ENCODE measurements around the gene AUP1.

The AUP1 gene

DNA sequence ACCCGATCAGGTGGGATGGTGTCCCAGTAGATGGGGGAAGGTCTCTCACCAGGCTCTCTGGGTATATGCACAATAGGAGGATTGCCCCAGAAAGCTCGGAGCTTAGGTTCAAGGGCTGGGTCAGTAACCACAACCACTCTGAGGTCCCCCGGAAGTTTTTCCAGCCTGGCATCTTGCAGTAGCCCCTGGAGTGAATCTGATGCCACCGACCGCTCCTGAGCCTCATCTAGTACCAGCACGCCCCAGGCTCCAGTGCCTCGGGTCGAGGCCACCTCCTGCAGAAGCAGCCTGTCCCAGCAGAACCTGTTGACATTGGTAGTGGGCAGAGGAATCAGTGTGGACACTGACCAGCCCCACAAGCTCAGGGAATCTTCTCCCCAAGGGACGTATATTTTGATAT is 5.5 kb downstream of the AUP1 start:
- peak in 1 of 42 donors; percentile 24 for DNase-seq
- intact Hi-C loops (cut with DNase I), result no loop called here

DNA sequence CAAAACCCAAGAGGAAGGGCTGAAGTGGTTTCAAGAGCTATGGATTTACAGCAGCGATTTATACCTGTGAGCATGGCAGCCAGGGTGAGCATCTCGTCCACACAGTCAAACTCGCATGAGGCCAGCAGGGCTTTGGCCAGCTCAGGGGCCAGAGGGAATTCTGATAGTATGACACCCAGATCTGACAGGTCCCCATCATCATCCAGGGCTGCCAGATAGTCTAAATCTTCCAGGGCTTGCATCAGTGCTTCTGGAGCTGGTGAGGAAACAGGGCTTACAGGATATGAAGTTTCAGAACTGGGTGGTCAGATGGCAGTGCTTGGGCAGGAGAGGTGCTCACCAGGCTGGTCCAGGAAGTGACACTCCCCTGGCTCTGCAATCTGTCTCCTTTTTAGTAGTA is 7.0 kb downstream of the AUP1 start:
- no peak for DNase-seq
- intact Hi-C loops (cut with DNase I), result no loop called here

DNA sequence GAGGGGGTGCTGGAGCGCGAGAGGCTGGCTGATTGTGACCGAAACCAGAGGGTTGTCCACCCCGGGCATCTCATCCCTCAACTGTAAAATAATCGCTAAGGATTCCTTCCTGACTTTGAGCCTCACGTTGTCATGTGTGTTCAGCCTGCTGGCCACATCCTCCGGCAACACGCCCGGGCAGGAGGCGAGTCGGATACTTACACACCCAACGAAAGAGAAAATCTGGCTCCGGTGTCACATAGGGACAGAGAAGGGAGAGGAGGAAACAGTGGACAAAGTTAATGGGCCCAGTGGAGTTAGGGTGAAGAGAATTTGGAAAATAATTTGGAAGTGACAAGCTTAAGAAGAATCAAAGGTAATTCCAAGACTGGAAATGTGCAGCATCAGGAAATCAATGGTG is 12.9 kb downstream of the AUP1 start:
- no peak for DNase-seq
- intact Hi-C loops (cut with DNase I), result no loop called here

DNA sequence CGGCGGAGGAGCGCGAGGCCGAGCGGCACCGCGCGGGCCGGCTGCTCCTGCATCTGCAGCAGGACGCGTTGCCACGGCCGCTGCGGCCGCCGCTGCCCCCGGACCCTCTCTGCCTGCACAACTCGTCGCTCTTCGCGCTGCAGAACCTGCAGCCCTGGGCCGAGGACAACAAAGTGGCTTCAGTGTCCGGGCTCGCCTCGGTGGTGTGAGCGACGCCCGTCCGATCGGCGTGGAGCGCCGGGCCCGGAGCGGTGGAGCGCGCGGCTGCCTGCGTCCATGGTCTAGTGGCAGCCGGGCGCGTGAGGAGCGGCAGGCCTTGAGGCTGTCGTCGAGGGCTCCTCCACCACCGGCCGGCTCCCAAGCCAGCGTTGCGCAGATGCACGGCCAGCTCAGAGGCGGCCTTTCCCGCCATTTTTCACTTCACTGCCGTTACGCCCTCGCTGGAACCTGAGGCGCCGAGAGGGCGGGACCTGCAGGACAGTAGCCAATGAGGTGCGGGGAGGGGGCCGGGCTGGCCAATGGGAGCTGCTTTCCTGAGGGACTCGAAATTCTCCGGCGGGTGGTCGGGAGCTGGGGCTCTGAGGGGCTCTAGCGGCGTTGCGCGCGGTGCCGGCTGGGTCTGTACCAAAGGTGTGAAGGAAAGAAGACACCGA is 13.4 kb downstream of the AUP1 start:
- intact Hi-C loops (cut with DNase I), result no loop called here
- DNase-seq, result peak in 41 of 42 donors; percentile 27 to 78 (median 62)

DNA sequence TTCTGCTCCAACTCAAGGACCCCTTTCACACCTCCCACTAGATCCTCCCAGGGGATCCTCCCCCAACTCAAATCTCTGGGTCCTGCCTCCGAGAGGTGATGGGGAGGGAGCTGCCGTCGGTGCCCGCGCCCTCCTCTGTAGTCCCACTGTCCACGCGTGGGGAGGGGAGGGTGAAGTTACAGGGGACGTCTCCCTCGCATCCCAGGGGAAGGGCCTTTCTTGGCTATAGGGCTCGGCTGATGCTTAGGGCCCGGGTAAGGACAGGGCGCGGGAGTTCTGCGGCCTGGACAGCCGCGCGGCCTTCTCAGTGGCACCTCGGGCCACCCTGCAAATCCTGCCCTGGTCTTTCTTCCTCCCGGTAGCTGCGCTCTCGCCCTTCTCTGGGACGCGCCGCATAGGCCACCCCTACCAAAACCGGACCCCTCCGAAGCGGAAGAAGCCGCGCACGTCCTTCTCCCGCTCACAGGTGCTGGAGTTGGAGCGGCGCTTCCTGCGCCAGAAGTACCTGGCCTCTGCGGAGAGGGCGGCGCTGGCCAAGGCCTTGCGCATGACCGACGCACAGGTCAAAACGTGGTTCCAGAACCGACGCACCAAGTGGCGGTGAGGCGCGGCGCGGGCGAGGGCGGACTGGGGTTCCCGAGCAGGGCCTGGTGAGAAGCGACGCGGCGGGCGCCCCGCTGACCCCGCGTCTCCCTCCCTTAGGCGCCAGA is 14.1 kb downstream of the AUP1 start:
- intact Hi-C loops (cut with DNase I), result no loop called here

DNA sequence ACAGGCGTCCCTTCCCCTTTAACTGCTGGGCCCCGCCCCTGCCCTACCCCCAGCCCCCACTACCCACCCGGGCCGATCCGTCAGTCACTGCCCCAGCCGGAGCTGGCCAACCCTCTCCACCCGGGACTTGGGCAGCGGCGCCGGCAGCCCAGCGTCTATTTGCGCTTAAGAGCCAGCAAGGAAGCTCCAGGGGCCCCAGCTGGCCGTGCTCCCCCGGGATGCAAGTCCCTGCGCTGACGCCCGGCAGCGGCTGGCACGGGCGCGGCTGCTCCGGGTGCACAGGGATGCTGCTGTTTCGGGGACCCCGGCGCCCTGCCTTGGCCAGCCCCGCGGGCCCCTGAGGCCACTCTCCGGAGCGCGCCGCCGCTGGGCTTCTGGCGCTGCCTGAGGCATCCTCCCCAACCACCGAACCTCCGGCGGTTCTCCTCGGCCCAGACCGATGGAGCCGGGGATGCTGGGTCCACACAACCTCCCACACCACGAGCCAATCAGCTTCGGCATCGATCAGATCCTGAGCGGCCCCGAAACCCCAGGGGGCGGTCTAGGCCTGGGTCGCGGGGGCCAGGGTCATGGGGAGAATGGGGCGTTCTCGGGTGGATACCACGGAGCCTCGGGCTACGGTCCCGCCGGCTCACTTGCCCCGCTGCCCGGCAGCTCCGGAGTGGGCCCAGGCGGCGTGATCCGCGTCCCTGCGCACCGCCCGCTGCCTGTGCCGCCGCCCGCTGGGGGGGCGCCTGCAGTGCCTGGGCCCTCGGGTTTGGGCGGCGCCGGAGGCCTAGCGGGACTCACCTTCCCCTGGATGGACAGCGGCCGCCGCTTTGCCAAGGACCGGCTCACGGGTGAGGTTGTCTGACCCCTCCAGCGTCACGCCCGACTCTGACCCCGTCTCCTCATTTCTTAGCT is 14.9 kb downstream of the AUP1 start, which contains the start of gene TLX2:
TSS of gene TLX2 (plus strand) at position 83 of the 903 bp plus-strand sequence. CDS start at position 440, 357 bp downstream.
- intact Hi-C loops (cut with DNase I), result no loop called here
- no peak for DNase-seq

More for the DNA sequence above, 14.1 kb downstream of the AUP1 start:
- no peak for DNase-seq

DNA sequence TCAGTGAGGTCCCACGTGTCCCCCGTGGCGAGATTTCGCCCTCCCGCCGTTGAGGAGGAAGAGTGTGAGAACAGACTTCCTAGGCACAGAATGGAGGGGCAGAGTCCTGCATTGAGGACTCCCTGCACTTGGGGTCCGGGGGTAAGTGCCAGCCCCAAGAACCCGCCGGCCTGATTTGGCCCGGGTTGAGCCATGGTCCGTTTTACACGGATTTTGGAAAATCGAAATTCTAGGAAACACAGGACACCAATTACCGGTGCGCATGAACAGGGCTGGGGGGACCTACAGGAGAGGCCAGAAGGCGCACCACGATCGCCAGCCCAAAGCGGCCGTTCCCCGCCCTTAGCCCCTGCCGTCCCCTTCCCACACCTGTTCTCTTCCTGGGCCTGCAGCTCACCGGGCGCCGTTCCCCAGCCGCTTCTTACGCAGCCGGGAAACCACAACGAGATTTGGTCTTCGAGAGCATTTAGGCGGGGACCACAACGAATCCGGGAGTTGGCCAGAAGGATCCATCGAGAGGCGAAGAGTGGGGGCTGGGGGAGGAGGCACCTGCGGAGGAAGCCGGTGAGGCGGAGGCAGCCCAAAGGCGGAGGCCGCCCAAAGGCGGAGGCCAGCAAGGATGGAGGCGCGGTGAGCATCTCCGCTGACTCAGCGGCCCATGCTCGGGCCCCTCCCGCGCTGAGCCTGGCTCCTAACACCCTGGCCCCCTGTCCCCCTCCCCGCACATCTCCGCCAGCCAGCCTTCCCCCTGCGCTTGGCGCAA is 15.7 kb downstream of the AUP1 start:
- no peak for DNase-seq

DNA sequence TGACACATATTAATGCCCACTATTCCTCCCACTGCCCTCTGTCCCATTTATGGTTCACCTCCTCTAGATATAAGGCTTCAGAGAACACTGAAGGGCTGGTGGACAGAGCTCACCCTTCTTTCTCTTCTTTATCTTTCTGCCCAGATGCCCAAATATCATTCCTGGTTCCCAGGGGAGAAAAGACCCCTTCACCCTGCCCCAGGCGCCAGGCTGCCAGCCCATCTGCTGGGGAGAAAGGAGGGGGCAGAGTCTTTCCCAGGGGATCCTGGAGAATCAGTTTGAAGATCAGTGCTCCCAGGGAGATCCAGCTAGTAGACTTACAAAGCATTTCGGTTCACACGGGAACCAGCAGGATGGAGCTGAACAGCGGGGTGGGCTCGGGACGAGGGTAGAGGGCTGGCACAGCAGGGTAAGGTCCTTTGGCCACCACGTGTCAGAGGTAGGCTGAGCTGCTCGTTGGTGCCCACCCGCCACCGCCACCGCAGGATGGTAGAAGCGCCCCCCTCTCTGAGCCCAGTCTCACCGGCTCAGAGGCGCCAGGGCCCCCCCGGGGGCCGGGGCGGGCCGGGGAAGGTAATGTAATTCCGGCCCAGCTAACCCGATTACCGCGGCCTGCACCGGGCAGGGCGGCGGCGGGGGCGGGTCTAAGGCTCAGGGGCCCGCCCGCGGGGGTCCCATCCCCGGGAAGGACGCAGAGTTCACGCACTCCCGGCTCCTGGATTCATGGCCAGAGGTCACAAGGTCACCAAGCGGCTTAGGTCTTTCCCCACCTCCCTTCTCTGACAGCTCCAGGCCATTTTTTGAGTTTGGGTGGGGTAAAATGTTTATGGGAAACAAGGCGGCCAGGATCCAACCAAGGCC is 16.5 kb downstream of the AUP1 start:
- intact Hi-C loops (cut with DNase I), result no loop called here
- no peak for DNase-seq

More for the DNA sequence above, 15.7 kb downstream of the AUP1 start:
- intact Hi-C loops (cut with DNase I), result no loop called here

DNA sequence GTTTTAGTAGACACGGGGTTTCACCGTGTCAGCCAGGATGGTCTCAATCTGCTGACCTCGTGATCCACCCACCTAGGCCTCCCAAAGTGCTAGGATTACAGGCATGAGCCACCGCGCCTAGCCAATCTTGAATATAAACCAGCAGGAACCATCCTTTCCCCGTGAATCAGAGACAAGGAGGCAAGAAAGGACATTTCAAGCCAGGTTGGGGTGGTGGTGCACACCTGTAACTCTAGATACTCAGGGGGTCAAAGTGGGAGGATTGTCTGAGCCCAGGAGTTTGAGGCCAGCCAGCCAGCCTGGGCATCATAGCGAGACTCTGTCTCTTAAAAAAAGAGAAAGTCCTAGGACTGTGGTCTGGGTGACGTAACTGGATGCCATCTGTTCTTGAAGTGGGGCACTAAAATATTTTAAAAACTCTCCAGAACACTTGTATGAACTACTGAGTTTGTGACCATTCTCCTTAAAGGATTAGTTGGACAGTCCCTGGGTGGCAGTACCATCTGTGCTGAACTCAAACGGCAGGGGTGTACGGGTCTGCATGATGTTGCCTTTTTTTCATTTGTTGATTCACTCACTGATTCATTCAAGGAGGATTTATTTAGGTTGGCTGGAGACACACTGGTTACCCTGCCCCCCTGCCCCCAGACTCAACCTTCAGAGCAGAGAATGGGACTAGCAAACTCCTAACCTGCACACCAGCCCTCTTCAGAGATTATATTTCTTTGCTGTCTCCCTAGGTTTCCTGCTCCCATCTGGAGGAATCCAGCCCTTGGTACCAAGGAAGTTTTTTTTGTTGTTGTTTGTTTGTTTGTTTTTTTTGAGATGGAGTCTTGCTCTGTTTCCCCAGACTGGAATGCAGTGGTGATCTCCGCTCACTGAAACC is 18.2 kb downstream of the AUP1 start:
- DNase-seq, result no peak
- intact Hi-C loops (cut with DNase I), result no loop called here

DNA sequence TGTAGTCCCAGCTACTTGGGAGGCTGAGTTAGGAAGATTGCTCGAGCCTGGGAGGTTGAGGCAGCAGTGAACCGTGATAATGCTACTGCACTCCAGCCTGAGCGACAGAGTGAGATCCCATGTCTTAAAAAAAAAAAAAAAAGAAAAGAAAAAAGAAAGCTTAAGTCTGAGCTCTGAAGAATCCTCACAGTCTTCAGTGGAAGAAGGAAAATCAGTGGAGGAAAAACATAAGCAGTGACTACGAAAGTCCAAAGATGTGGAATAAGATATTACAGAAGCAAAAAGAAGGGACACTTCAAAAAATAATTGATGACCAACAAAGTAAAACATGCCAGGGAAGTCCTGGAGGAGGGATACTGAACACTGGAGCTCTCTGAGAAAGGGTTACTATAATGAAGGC is 19.2 kb downstream of the AUP1 start:
- intact Hi-C loops (cut with DNase I), result no loop called here
- no peak for DNase-seq

DNA sequence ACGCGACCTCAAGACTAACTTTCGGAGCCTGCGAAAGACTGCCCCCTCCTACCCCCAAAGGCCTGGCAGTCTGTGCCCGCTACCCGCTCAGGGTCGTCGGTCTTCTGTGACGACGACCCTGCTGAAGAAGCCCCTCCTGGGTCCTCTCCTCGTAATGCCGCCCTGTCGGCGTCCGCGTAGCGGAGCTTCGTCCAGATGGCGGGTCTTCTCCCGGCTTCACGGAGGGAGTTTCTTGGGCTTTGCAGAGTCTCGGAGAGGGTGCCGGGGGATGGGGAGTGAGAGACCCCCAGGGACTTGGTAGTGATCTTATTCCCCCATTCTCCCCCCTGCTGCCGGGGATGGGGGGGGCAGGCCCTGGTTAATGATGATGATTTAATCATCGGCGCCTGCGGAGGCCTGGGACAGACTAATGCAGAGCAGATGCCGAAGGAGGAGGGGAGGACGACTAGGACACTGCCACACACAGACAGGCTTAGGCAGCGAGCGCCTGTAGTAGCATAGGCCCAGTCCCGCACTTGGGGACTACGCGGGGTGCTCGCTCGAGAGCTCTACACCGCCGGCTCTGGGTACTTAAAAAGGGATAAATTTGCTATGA is 21.5 kb downstream of the AUP1 start:
- intact Hi-C loops (cut with DNase I), result loop anchor here (2.0 kb wide), 1 partner anchor 21 kb away; the partner anchor contains the start of genes AUP1 and HTRA2
- peak in 36 of 42 donors; percentile 15 to 76 (median 48) for DNase-seq

DNA sequence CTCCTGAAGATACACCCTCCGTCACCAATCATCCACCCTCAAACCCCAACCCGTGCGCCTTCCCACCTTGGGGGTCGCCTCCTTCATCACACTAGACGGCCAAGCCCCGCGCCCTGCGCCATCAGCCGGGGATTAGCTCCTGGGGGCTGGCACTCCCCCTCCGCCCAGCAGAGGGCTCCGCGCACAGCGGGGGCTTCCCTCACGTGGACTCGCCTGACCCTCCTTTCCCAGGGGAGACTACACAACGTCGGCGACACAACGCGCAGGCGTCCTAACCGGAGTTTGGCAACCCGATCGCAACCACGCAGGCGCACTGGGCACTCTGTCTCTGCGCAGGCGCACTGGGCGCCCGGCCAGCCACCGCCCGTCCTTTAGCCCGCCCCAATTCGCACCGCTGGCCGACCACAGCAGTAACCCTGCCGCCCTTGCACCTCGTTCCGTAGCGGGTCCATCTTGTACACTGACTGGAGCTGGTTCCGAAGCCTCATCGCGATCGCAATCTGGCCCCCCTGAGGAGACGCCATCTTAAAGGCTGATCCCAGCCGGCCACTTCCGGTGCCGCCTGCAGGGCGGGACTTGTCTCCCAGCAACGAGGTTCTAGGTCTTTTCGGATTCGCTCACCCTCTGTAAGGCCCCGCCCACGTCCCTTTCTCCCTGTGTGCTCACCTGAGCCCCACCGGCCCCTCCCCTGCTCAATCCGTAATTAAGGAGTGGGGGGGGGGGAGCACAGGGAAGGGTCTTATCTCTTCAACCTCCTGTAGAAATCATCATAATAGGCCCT is 22.2 kb downstream of the AUP1 start, which contains the start of gene PCGF1:
TSS of gene PCGF1 (minus strand) at position 551 of the 781 bp plus-strand sequence. CDS start at position 524, 27 bp downstream.
- intact Hi-C loops (cut with DNase I), result loop anchor here (2.0 kb wide), 1 partner anchor 21 kb away; the partner anchor contains the start of genes AUP1 and HTRA2
- DNase-seq, result peak; percentile 93 to 99 (median 98)

DNA sequence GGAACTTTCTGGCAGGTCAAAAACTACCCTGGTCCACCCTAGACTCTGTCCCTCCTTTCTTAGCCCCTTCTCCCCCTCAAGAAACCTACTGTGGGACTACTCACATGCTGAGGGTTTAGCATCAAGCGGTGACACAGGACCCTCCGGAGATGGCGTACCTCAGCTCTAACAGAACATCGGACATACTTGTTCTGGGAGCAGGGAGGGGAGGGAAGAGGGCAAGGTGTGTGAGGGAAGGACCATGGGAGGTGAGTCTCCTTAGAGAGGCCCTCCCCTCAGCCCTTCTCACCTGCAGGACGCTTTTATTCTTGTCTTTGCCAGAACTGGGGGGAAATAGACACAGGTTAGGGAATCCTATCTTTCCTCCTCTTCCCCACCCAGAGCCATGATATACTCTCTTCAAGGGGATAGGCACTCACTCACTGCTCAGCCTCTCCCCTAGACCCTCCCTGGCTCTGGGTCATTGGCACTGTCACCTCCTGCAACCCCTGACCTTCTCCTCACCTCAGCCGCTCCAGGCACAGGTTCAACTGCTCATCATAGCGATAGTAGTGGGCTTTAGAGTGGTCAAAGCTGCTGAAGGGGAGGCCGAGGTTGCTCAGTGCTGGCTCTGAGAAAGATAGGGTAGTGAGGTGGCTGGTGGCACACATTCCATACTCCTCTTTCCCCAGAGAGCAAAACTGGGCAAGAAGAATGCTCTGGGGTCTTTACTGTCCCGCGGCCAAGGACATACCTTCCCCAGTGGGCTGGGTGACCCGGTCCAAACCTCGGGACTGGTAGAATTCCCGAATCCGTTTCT is 23.9 kb downstream of the AUP1 start:
- no peak for DNase-seq
- intact Hi-C loops (cut with DNase I), result loop anchor here (2.0 kb wide), 1 partner anchor 23 kb away; the partner anchor contains the start of genes AUP1 and HTRA2

DNA sequence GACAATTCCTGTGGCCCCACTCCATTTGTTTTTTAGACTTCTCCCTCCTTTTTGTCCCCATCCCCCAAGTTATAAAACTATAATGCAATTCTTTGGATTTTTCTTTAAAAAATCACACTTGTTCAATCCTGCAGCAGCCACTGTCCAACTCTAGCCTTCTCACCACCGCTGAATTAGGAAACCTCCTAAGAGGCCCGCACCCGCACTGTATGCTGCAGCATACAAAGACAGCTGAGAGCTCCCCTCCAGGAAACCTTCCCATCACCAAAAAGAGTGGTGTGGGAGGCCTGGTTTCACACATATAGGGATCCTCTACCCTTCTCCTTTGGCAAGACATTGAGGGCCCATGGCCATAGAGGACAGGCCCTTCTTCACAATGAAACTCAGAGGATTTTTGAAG is 24.9 kb downstream of the AUP1 start:
- no peak for DNase-seq
- intact Hi-C loops (cut with DNase I), result no loop called here

All from head of caudate nucleus (tissue), 42 donors.